ENCODE results near the gene NTRK3.

NTRK3 gene

DNA sequence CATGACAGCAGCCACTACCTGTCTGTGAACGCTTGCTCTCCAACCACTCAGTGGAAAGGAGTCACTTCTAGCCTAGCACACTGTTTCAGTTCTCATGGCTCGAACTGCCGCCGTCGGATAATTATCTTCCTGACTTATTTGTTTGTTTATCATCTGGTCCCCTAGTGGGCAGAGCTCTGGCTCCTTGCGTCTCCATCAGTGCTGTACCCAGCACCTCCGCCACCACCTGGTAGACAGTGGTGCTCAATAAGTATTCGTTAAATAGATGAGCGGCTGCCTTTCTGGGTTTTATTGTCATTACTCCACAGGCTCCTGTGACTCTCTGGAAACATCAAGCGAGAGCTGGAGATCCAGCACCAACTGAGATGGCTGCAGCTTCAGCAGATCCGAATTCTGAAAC, 297.5 kb downstream of the NTRK3 start:
- no peaks in the 10 kb centered on the region for H3K27me3 ChIP-seq (ENCODE audit: control insufficient read depth, insufficient read depth, low read length)
- H3K4me1 ChIP-seq (ENCODE audit: control insufficient read depth, insufficient read depth, low read length): no peaks in the 10 kb centered on the region
- H3K9me3 ChIP-seq (ENCODE audit: control insufficient read depth, insufficient read depth, low read length): no peaks in the 10 kb centered on the region
- H3K27ac ChIP-seq (ENCODE audit: low read depth, low read length): no peak overlapping the region
- no peaks in the 10 kb centered on the region for H3K36me3 ChIP-seq (ENCODE audit: control insufficient read depth, insufficient read depth, low read length)
- no peak overlapping the region for H3K9ac ChIP-seq (ENCODE audit: low read depth, low read length)
- H3K4me3 ChIP-seq (ENCODE audit: low read depth, low read length): no peak overlapping the region

DNA sequence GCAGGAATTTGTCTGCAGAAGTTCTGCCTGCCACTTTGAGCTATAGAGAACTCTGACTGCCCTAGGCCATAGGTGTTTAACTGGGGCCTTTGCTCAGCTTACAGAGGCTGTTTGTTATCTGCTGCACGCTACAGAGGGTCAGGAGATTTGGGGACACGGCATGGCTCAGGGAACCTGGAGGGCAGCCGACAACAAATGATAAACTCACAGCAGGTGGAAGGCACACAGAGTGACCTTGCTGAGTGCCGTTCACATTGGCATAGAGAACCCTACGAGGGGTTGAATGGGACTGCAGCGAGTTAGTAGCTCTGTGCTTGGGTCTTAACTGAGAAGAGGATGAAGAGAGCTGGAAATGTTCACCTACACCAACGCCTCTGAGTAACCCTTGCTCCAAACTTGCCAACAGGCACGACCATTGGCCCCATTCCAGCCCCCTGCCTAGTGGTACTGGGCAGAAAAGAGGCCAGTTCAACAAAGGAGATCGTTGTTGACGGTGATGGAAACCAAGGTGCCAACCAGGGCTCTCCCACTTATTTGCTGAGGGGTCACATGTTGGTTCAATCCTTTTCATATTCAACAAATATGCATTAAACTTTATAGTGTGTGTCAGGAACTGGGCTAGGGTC, 301.1 kb downstream of the NTRK3 start:
- no peak overlapping the region for H3K27ac ChIP-seq (ENCODE audit: low read depth, low read length)
- H3K9me3 ChIP-seq (ENCODE audit: control insufficient read depth, insufficient read depth, low read length): no peaks in the 10 kb centered on the region
- no peak overlapping the region for H3K9ac ChIP-seq (ENCODE audit: low read depth, low read length)
- H3K36me3 ChIP-seq (ENCODE audit: control insufficient read depth, insufficient read depth, low read length): no peaks in the 10 kb centered on the region
- H3K4me1 ChIP-seq (ENCODE audit: control insufficient read depth, insufficient read depth, low read length): no peaks in the 10 kb centered on the region
- H3K4me3 ChIP-seq (ENCODE audit: low read depth, low read length): no peak overlapping the region
- H3K27me3 ChIP-seq (ENCODE audit: control insufficient read depth, insufficient read depth, low read length): no peaks in the 10 kb centered on the region

DNA sequence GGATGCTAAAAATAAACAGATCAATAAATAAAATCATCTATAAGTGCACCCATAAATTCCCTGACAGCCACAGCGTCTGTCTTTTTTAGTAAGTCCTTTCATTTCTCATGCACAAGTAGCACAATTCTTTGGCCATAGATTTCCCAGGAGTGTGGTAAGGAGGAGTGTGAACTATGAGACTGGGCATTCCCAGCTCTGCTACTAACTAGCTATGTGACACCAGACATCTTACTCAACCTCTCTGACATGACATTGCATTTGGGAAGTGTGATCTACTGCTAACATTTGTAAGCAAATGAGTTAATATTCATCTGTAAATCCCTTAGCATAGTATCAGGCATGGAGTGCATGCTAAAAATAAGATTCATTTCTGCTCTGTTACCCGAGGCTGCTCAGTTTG, 301.7 kb downstream of the NTRK3 start:
- H3K4me3 ChIP-seq (ENCODE audit: low read depth, low read length): no peak overlapping the region
- H3K36me3 ChIP-seq (ENCODE audit: control insufficient read depth, insufficient read depth, low read length): no peaks in the 10 kb centered on the region
- H3K27ac ChIP-seq (ENCODE audit: low read depth, low read length): no peak overlapping the region
- H3K27me3 ChIP-seq (ENCODE audit: control insufficient read depth, insufficient read depth, low read length): no peaks in the 10 kb centered on the region
- no peaks in the 10 kb centered on the region for H3K4me1 ChIP-seq (ENCODE audit: control insufficient read depth, insufficient read depth, low read length)
- no peaks in the 10 kb centered on the region for H3K9me3 ChIP-seq (ENCODE audit: control insufficient read depth, insufficient read depth, low read length)
- no peak overlapping the region for H3K9ac ChIP-seq (ENCODE audit: low read depth, low read length)

DNA sequence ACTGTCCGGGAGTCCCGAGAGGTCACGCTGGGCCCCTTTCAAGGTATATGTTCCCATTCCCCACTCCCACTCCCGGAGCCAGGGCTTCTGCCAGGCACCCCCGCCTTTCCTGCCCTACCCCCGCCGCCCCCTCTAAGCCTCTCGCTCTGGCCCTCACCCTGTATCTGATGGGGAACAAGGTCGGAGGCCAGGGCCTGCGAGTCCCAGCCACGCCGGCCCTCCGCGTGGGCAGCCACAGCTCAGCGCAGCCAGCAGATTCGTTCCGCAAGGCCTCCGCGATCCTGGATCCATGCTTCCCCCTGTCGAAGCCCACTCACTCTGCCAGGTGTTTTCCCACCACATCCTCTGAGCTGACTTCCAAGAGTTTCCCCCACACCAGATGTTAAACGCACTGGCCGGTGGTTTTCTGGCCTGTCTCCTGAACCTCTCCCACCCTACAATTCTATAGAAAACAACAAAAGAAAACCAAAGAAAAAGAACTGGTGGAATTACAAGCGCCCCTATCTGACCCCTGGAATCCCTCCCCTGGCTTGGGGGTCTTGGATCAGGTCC, 303.7 kb downstream of the NTRK3 start:
- no peak overlapping the region for H3K27ac ChIP-seq (ENCODE audit: low read depth, low read length)

DNA sequence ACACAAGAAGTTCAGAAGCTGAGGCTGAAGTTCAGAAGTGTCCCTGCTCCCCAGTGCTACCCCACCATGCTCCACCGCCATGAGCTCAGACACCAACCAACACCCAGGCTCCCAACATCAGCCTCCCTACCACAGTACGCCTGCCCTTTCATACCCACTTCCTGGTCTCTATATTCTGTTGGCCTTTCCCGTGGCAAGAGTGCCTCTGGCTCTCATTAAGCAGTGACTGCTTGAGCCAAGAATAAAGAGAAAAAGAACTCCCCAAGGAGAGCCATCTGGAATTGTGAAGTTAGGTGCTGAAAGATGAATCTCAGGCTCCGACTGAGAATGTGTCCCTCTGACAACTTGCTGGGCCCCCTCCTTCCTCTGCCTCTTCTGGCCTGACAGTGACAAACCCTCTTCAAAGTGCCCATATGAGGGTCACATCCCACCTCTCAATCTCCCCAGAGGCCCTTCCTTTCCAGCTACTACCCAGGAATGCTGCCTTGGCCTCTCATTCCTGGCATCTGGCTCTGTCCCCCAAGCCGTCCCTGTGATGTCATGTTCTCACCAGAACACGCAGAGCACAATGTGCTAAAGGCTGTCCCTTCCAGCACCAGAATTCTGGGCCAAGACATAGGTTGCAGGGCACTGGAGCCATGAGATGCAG, 306.8 kb downstream of the NTRK3 start:
- Histone ChIP-seq H3K4me1 (ENCODE audit: control insufficient read depth, insufficient read depth, low read length) (no peaks in the 10 kb centered on the region), H3K4me3 (ENCODE audit: low read depth, low read length) (no peak overlapping the region), H3K9me3 (ENCODE audit: control insufficient read depth, insufficient read depth, low read length) (no peaks in the 10 kb centered on the region), H3K27ac (ENCODE audit: low read depth, low read length) (no peak overlapping the region), H3K27me3 (ENCODE audit: control insufficient read depth, insufficient read depth, low read length) (no peaks in the 10 kb centered on the region), H3K9ac (ENCODE audit: low read depth, low read length) (no peak overlapping the region), H3K36me3 (ENCODE audit: control insufficient read depth, insufficient read depth, low read length) (no peaks in the 10 kb centered on the region)

More for the DNA sequence above, 303.7 kb downstream of the NTRK3 start:
- no peak overlapping the region for H3K9ac ChIP-seq (ENCODE audit: low read depth, low read length)
- H3K36me3 ChIP-seq (ENCODE audit: control insufficient read depth, insufficient read depth, low read length): no peaks in the 10 kb centered on the region
- no peaks in the 10 kb centered on the region for H3K4me1 ChIP-seq (ENCODE audit: control insufficient read depth, insufficient read depth, low read length)
- H3K4me3 ChIP-seq (ENCODE audit: low read depth, low read length): no peak overlapping the region
- H3K27me3 ChIP-seq (ENCODE audit: control insufficient read depth, insufficient read depth, low read length): no peaks in the 10 kb centered on the region
- no peaks in the 10 kb centered on the region for H3K9me3 ChIP-seq (ENCODE audit: control insufficient read depth, insufficient read depth, low read length)

DNA sequence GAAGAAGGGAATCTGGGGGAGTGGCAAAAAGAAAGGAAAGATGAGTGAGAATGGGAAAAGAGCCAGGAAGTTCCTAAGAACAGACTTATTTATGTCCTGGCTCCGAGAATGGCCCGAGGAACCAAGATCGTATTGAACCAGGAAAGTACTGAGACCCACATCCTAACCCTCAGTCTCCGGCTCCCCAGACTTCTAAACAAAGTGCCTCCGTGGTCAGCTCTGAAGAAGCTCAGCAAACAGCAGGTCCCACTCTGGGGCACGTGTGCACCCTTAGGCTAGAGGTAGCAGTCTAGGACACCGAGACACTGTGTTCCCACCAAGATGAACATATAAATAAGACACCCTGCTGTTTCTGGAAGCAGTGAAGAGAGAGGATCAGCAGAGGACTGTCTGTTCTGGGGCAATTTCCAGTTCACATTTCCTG, 307.4 kb downstream of the NTRK3 start:
- no peaks in the 10 kb centered on the region for H3K9me3 ChIP-seq (ENCODE audit: control insufficient read depth, insufficient read depth, low read length)
- H3K4me1 ChIP-seq (ENCODE audit: control insufficient read depth, insufficient read depth, low read length): no peaks in the 10 kb centered on the region
- H3K27ac ChIP-seq (ENCODE audit: low read depth, low read length): no peak overlapping the region
- H3K36me3 ChIP-seq (ENCODE audit: control insufficient read depth, insufficient read depth, low read length): no peaks in the 10 kb centered on the region
- H3K4me3 ChIP-seq (ENCODE audit: low read depth, low read length): no peak overlapping the region
- H3K9ac ChIP-seq (ENCODE audit: low read depth, low read length): no peak overlapping the region
- no peaks in the 10 kb centered on the region for H3K27me3 ChIP-seq (ENCODE audit: control insufficient read depth, insufficient read depth, low read length)

DNA sequence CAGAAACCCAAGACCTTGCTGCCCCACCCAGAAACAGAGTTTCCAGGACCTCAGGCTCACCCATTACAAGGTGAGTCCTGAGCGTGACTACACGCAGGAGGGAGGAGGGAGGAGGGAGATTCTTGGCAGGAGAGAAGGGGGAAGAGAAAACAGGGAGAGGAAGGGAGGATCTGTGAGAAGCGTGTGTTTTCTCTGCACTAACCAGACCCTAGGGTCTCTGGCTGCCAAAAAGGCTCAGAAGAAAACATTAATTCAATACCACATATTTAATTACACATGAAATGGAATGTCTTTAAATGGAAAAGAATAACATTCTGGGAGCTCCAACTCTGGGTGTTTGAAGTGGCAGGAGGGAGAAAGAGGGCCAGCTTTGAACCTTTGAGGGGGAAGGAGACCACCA, 309.0 kb downstream of the NTRK3 start:
- Histone ChIP-seq H3K9me3 (ENCODE audit: control insufficient read depth, insufficient read depth, low read length) (no peaks in the 10 kb centered on the region), H3K27ac (ENCODE audit: low read depth, low read length) (no peak overlapping the region), H3K27me3 (ENCODE audit: control insufficient read depth, insufficient read depth, low read length) (no peaks in the 10 kb centered on the region; the same call in 1 of the 2 replicates), H3K4me1 (ENCODE audit: control insufficient read depth, insufficient read depth, low read length) (no peaks in the 10 kb centered on the region), H3K9ac (ENCODE audit: low read depth, low read length) (no peak overlapping the region), H3K4me3 (ENCODE audit: low read depth, low read length) (no peak overlapping the region), H3K36me3 (ENCODE audit: control insufficient read depth, insufficient read depth, low read length) (no peaks in the 10 kb centered on the region)

DNA sequence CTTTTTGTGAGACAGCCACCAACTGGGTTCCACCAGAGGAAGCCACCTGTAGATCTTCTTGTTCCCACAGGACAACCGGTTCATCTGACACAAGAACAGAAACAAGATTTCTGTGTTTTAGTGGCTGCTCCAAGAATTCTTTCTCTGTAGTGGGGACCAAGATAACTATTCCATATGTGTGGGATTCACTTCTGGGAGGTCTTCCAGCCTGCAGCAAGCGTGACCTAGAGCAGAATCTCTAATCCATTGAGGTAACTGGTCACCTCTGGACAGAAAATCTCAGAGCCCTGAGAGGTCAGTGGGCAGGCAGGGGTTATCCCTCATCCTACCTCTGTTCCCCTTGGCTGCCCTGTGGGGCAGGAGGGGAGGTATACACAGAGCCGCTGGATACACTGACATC, 311.3 kb downstream of the NTRK3 start:
- Histone ChIP-seq H3K27ac (ENCODE audit: low read depth, low read length) (no peak overlapping the region), H3K4me1 (ENCODE audit: control insufficient read depth, insufficient read depth, low read length) (no peaks in the 10 kb centered on the region), H3K9ac (ENCODE audit: low read depth, low read length) (no peak overlapping the region), H3K4me3 (ENCODE audit: low read depth, low read length) (no peak overlapping the region), H3K27me3 (ENCODE audit: control insufficient read depth, insufficient read depth, low read length) (no peaks in the 10 kb centered on the region; the same call in 1 of the 2 replicates), H3K36me3 (ENCODE audit: control insufficient read depth, insufficient read depth, low read length) (no peaks in the 10 kb centered on the region), H3K9me3 (ENCODE audit: control insufficient read depth, insufficient read depth, low read length) (no peaks in the 10 kb centered on the region)

DNA sequence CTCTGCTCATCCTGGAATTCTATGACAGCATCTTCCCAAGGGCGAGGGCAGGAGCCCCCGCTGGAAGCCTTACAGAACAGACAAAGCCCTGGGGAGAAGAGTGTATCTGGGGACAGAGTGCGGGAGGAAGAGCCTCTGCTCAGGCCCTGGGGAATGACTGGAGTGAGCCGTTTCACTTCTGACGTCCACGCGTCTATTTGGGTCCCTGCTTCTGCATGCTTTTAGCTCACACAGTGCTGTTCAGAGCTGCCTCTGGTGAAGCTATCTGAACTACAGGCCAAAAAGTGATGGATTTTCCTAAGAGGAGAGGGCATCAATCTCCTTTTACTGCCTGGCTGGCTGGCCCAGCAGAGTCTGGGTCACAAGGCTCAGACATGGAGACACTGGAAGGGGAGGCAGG, 311.8 kb downstream of the NTRK3 start:
- Histone ChIP-seq H3K9me3 (ENCODE audit: control insufficient read depth, insufficient read depth, low read length) (no peaks in the 10 kb centered on the region), H3K27ac (ENCODE audit: low read depth, low read length) (no peak overlapping the region), H3K4me1 (ENCODE audit: control insufficient read depth, insufficient read depth, low read length) (no peaks in the 10 kb centered on the region), H3K36me3 (ENCODE audit: control insufficient read depth, insufficient read depth, low read length) (no peaks in the 10 kb centered on the region), H3K4me3 (ENCODE audit: low read depth, low read length) (no peak overlapping the region), H3K27me3 (ENCODE audit: control insufficient read depth, insufficient read depth, low read length) (no peaks in the 10 kb centered on the region; the same call in 1 of the 2 replicates), H3K9ac (ENCODE audit: low read depth, low read length) (no peak overlapping the region)

DNA sequence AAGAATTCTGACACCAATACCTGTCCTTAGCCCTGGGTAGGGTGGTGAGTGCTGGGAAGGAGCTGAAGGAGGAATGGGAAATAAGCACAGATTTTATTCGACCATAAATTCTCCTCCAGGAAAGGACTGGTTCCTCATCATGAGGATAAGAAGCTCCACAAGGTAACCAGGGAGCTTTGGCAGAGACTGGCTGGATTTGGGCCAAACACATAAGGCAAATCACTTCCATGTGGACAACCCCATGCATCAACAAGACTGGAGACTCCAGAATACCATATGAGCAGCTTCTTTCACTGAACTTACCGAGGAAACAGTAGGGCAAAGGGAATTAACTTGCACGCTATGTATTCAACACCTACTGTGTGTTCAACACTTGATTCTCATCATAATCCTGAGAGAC, 312.5 kb downstream of the NTRK3 start:
- no peaks in the 10 kb centered on the region; the same call in 1 of the 2 replicates for H3K27me3 ChIP-seq (ENCODE audit: control insufficient read depth, insufficient read depth, low read length)
- H3K9me3 ChIP-seq (ENCODE audit: control insufficient read depth, insufficient read depth, low read length): no peaks in the 10 kb centered on the region
- no peaks in the 10 kb centered on the region for H3K36me3 ChIP-seq (ENCODE audit: control insufficient read depth, insufficient read depth, low read length)
- no peak overlapping the region for H3K4me3 ChIP-seq (ENCODE audit: low read depth, low read length)
- H3K4me1 ChIP-seq (ENCODE audit: control insufficient read depth, insufficient read depth, low read length): no peaks in the 10 kb centered on the region
- H3K9ac ChIP-seq (ENCODE audit: low read depth, low read length): no peak overlapping the region
- H3K27ac ChIP-seq (ENCODE audit: low read depth, low read length): no peak overlapping the region

DNA sequence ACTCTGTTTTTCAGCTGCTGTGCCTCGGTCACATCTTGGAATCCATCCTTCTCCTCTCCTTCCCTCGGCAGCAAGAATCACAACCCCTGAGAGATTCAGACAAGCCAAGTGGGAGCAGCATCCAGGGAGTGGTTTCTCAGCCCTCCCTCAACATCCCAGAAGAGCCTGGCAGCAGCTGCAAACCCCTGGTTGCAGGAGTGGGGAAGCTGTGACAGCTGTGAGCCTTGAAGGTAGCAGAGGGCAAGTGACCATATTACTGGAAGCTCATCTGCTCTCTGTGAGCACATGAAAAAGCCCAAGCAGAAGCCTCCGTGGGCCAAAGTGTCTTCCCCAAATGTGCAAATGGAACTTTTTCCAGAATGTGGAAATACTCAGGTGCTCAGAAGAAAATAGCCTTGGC, 312.9 kb downstream of the NTRK3 start:
- H3K9me3 ChIP-seq (ENCODE audit: control insufficient read depth, insufficient read depth, low read length): no peaks in the 10 kb centered on the region
- no peaks in the 10 kb centered on the region for H3K36me3 ChIP-seq (ENCODE audit: control insufficient read depth, insufficient read depth, low read length)
- no peak overlapping the region for H3K4me3 ChIP-seq (ENCODE audit: low read depth, low read length)
- no peak overlapping the region for H3K27ac ChIP-seq (ENCODE audit: low read depth, low read length)
- H3K9ac ChIP-seq (ENCODE audit: low read depth, low read length): no peak overlapping the region
- H3K27me3 ChIP-seq (ENCODE audit: control insufficient read depth, insufficient read depth, low read length): no peaks in the 10 kb centered on the region; the same call in 1 of the 2 replicates
- no peaks in the 10 kb centered on the region for H3K4me1 ChIP-seq (ENCODE audit: control insufficient read depth, insufficient read depth, low read length)

Measured in HUES48 (cell line).